DMS114 treated with DMSO at 0.1 percent for 48 hours (cell line): ENCODE measurements around the gene CALHM1.
"Not testable (repeated sequence)": the region's sequence is repeated elsewhere in the genome, so short reads cannot be mapped to it uniquely, and the experiment has no call there.

Experiments
- DNase-seq: peaks from one replicate; lab custom pipeline; 2025; ENCODE audit not compliant: unreplicated experiment; lab: John Stamatoyannopoulos, UW

The CALHM1 gene

GRCh38 chr10:103486635-103487409 is 28.1 kb upstream of the CALHM1 start:
- DNase-seq: not testable (repeated sequence)

GRCh38 chr10:103481974-103482531 is 23.4 kb upstream of the CALHM1 start:
- DNase-seq: peak; percentile 64

- DNase-seq: no peak
Observed at GRCh38 chr10:103480521-103480920, 21.8 kb upstream of the CALHM1 start.

GRCh38 chr10:103479135-103479534 is 20.4 kb upstream of the CALHM1 start, which contains the start of gene CALHM3:
TSS of gene CALHM3 (minus strand) at chr10:103479240. CDS start at chr10:103479032, 208 bp downstream.
- no peak for DNase-seq

- DNase-seq: no peak
Observed at GRCh38 chr10:103478671-103479070, 20.0 kb upstream of the CALHM1 start.

GRCh38 chr10:103476046-103476768 is 17.5 kb upstream of the CALHM1 start:
- DNase-seq: no peak

GRCh38 chr10:103475437-103475836 is 16.7 kb upstream of the CALHM1 start:
- no peak for DNase-seq

- no peak for DNase-seq
Observed at GRCh38 chr10:103474077-103474476, 15.4 kb upstream of the CALHM1 start.

- no peak for DNase-seq
Observed at GRCh38 chr10:103473261-103473671, 14.6 kb upstream of the CALHM1 start.

GRCh38 chr10:103472005-103472404 is 13.3 kb upstream of the CALHM1 start:
- DNase-seq: no peak

GRCh38 chr10:103470761-103471653 is 12.3 kb upstream of the CALHM1 start:
- no peak for DNase-seq

- DNase-seq: no peak
Observed at GRCh38 chr10:103469201-103469600, 10.5 kb upstream of the CALHM1 start.

GRCh38 chr10:103467406-103467805 is 8.7 kb upstream of the CALHM1 start:
- DNase-seq: no peak

GRCh38 chr10:103466734-103467133 is 8.0 kb upstream of the CALHM1 start:
- no peak for DNase-seq

- DNase-seq: no peak
Observed at GRCh38 chr10:103465411-103466179, 6.9 kb upstream of the CALHM1 start.

GRCh38 chr10:103463499-103463898 is 4.8 kb upstream of the CALHM1 start:
- DNase-seq: no peak

GRCh38 chr10:103459615-103460014 is 915 bp upstream of the CALHM1 start:
- DNase-seq: no peak

- no peak for DNase-seq
Observed at GRCh38 chr10:103457896-103458583, 660 bp downstream of the CALHM1 start.

GRCh38 chr10:103457176-103457712 is 1.5 kb downstream of the CALHM1 start:
- no peak for DNase-seq
